ENCODE results near the gene SLC39A12. TPM values are rescaled to one million over a fixed set of nuclear protein-coding genes. Genes with fewer than 3 reads are reported as not detected.

Gene SLC39A12
- total and polyA plus RNA-seq, 2 of the 13 experiments (the other 11 are each of a cell fraction or from before 2014, with no cell fraction given), result not detected

- Histone ChIP-seq H3K9ac (ENCODE audit: insufficient read depth, low read depth, low read length) (no peak overlapping the region), H3K4me1 (ENCODE audit: insufficient read depth, low read length) (no peaks in the 10 kb centered on the region), H3K4me3 (replicated peaks in 1 of 3; ENCODE audit: insufficient read depth in 1 of 3, low read depth in 2 of 3, low read length in 3 of 3) (no peak overlapping the region), H4K20me1 (ENCODE audit: insufficient read depth, low read length) (no peaks in the 10 kb centered on the region), H3K9me3 (ENCODE audit: low read length) (no peaks in the 10 kb centered on the region), H3K79me2 (ENCODE audit: insufficient read depth, low read length) (no peaks in the 10 kb centered on the region), H2AFZ (ENCODE audit: low read length) (no peak overlapping the region), H3K27me3 (ENCODE audit: control insufficient read depth in 1 of 2, insufficient read depth in 2 of 2, low read length in 2 of 2) (0 out of 5 replicates have a peak, but pooled peaks cover 0 to 2% of the 10 kb centered on the region in 2 experiments), H3K27ac (ENCODE audit: extremely low read length, insufficient read depth, low read length) (no peak overlapping the region), H3K36me3 (replicated peaks in 1 of 2; ENCODE audit: control insufficient read depth in 1 of 2, insufficient read depth in 2 of 2, low read length in 2 of 2) (no peaks in the 10 kb centered on the region), H3K4me2 (ENCODE audit: low read depth, low read length) (no peak overlapping the region)
- DNase-seq (ENCODE audit: low spot score) (no peak), ATAC-seq (no peak), FAIRE-seq (no peak)
- intact Hi-C loops (cut with micrococcal nuclease; ENCODE audit: unreplicated experiment) (no loop called here), in situ Hi-C loops (cut with HindIII; ENCODE audit: extremely low pct_ligation_motif_present, low pct_unique_long_range_greater_than_20kb) (no loop called here)
- POLR2A ChIA-PET, result no interaction called here
- no TSS peak for BruUV-seq (replicated peaks)
- CTCF ChIA-PET (ENCODE audit: low intra/inter-chr PET ratio, low total read pairs), result no interaction called here
- TF ChIP-seq, protein P1, sequence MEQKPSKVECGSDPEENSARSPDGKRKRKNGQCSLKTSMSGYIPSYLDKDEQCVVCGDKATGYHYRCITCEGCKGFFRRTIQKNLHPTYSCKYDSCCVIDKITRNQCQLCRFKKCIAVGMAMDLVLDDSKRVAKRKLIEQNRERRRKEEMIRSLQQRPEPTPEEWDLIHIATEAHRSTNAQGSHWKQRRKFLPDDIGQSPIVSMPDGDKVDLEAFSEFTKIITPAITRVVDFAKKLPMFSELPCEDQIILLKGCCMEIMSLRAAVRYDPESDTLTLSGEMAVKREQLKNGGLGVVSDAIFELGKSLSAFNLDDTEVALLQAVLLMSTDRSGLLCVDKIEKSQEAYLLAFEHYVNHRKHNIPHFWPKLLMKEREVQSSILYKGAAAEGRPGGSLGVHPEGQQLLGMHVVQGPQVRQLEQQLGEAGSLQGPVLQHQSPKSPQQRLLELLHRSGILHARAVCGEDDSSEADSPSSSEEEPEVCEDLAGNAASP (CRISPR knock-in tag; IDR thresholded peaks at IDR 0.05; ENCODE audit: borderline replicate concordance), result no peak
- TF ChIP-seq ZSCAN29 (CRISPR knock-in tag; conservative IDR thresholded peaks at IDR 0.05), result no peak
- WGBS (ENCODE audit: low lambda C conversion rate), result 20% methylated on average over 8 of the region's 8 CpGs
Observed at GRCh38 chr10:17965649-17966235, 14.0 kb downstream of the SLC39A12 start.

- Histone ChIP-seq H4K20me1 (ENCODE audit: insufficient read depth, low read length) (no peaks in the 10 kb centered on the region), H3K4me3 (replicated peaks in 1 of 3; ENCODE audit: insufficient read depth in 1 of 3, low read depth in 2 of 3, low read length in 3 of 3) (no peak overlapping the region), H3K27me3 (ENCODE audit: control insufficient read depth in 1 of 2, insufficient read depth in 2 of 2, low read length in 2 of 2) (no peaks in the 10 kb centered on the region), H3K27ac (ENCODE audit: extremely low read length, insufficient read depth, low read length) (no peak overlapping the region), H3K9me3 (ENCODE audit: low read length) (no peaks in the 10 kb centered on the region), H3K4me2 (ENCODE audit: low read depth, low read length) (no peak overlapping the region), H2AFZ (ENCODE audit: low read length) (no peak overlapping the region), H3K36me3 (replicated peaks in 1 of 2; ENCODE audit: control insufficient read depth in 1 of 2, insufficient read depth in 2 of 2, low read length in 2 of 2) (no peaks in the 10 kb centered on the region), H3K4me1 (ENCODE audit: insufficient read depth, low read length) (no peaks in the 10 kb centered on the region), H3K9ac (ENCODE audit: insufficient read depth, low read depth, low read length) (no peak overlapping the region), H3K79me2 (ENCODE audit: insufficient read depth, low read length) (no peaks in the 10 kb centered on the region)
- BruUV-seq (replicated peaks), result no TSS peak
- DNase-seq (ENCODE audit: low spot score), result no peak
- ChIA-PET CTCF (ENCODE audit: low intra/inter-chr PET ratio, low total read pairs) (no interaction called here), POLR2A (no interaction called here)
- no peak for FAIRE-seq
- in situ Hi-C loops (cut with HindIII; ENCODE audit: extremely low pct_ligation_motif_present, low pct_unique_long_range_greater_than_20kb) (no loop called here), intact Hi-C loops (cut with micrococcal nuclease; ENCODE audit: unreplicated experiment) (no loop called here)
- WGBS (ENCODE audit: low lambda C conversion rate), result 0% methylated on average over 2 of the region's 3 CpGs
- no peak for ATAC-seq
- TF ChIP-seq NFIC (IDR thresholded peaks at IDR 0.05; ENCODE audit: low read length) (no peak), CREBL2 (CRISPR knock-in tag; IDR thresholded peaks at IDR 0.05; ENCODE audit: borderline replicate concordance) (no peak), MAFF (IDR thresholded peaks at IDR 0.05; ENCODE audit: low read depth, low read length) (no peak), SP4 (CRISPR knock-in tag; IDR thresholded peaks at IDR 0.05) (no peak), ZNF747 (CRISPR knock-in tag; IDR thresholded peaks at IDR 0.05; ENCODE audit: borderline replicate concordance) (no peak), ZBTB25 (CRISPR knock-in tag; IDR thresholded peaks at IDR 0.05) (no peak), MAF1 (CRISPR knock-in tag; IDR thresholded peaks at IDR 0.05; ENCODE audit: borderline replicate concordance) (no peak), HBP1 (CRISPR knock-in tag; IDR thresholded peaks at IDR 0.05; ENCODE audit: low read depth) (no peak)
- TF ChIP-seq, protein P2, sequence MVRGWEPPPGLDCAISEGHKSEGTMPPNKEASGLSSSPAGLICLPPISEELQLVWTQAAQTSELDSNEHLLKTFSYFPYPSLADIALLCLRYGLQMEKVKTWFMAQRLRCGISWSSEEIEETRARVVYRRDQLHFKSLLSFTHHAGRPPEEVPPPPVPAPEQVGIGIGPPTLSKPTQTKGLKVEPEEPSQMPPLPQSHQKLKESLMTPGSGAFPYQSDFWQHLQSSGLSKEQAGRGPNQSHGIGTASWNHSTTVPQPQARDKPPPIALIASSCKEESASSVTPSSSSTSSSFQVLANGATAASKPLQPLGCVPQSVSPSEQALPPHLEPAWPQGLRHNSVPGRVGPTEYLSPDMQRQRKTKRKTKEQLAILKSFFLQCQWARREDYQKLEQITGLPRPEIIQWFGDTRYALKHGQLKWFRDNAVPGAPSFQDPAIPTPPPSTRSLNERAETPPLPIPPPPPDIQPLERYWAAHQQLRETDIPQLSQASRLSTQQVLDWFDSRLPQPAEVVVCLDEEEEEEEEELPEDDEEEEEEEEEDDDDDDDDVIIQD (CRISPR knock-in tag; IDR thresholded peaks at IDR 0.05; ENCODE audit: low read depth), result no peak
Observed at GRCh38 chr10:17974505-17974904, 22.8 kb downstream of the SLC39A12 start.

All from HepG2 (cell line).